RKO (cell line): ENCODE measurements around the gene RCBTB2.

Source experiments
- DNase-seq: peaks from one replicate; pipeline ENCODE4 v3.0.0-alpha.2; 2016; ENCODE audit warnings: low spot score

RCBTB2 gene

DNA sequence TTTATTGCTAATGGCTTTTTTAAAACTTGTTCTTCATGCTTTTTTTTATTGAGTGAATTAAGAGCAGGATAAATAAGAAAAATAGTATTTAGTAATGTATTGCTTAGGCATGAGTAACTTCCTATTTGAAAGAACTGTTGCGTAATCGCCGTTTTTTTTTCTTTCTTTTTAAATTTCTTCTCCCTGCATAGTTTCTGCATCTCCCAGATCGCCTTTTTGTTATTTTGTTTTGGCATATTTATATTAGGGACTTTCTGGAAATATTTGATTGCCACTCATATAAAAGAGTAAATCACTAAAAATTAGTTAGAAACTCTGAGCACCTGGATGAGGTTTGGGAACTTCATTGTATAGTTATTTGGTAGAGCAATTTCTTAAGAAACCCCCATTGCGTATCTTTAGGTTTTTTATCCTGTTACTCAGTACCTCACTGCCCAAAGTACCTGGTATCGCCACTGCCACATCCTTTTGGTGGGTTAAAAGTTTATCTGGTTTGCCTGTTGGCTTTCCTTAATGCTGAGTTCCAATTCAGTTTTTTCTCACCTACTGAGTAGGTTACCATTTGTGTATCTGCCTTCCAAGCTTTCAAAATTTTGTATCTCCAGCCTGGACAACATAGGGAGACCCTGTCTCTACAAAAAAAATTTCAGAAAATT lies 83.8 kb downstream of the RCBTB2 start:
- DNase-seq: no peak

DNA sequence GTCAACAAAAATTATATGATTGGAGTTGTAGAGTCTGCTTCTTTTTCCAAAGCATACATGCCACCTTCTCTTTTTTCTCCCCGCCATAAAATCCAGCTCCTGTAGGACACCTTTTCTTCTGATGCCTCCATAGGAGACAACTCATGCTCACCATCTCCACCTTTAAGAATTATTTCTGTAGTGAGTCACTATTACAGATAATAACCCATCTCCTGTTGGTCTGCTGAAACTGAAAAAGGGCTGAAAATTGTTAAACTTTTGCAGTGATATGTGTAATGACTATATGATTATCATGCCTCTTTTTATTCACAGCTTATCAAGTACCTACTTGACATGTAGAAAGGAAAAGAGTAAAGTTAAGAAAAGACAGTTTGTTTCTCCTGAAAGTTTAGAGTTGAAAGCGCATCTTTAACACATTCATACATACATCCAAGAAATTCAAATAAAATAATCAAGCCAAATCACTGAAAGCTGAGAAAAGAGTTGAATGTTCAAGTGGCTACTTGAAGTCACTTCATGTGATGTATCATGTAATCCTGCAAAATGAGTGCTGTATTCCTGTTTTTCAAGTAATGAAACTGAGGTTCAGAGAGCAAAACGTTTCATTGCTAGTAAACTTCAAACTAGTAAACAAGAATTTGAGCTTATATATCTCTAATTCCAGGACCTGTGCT lies 84.5 kb downstream of the RCBTB2 start:
- DNase-seq: no peak

DNA sequence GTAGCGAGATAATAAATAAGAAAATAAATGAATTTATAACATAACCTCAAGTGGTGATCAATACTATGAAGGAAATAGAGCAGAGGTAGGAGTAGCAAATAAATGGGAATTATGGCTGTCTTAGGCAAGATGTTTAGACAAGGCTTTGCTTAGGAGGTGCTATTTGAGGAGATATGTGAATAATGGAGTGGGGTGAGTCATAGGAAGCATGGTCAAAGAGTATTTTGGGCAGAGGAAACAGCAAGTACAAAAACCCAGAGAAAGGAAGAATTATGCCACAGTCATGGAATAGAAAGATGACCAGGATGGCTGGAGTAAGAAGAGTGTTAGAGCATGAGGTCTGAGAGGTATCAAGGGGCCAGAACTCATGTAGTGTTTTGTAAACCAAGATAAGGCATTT lies 86.4 kb downstream of the RCBTB2 start:
- peak; percentile 34 for DNase-seq

DNA sequence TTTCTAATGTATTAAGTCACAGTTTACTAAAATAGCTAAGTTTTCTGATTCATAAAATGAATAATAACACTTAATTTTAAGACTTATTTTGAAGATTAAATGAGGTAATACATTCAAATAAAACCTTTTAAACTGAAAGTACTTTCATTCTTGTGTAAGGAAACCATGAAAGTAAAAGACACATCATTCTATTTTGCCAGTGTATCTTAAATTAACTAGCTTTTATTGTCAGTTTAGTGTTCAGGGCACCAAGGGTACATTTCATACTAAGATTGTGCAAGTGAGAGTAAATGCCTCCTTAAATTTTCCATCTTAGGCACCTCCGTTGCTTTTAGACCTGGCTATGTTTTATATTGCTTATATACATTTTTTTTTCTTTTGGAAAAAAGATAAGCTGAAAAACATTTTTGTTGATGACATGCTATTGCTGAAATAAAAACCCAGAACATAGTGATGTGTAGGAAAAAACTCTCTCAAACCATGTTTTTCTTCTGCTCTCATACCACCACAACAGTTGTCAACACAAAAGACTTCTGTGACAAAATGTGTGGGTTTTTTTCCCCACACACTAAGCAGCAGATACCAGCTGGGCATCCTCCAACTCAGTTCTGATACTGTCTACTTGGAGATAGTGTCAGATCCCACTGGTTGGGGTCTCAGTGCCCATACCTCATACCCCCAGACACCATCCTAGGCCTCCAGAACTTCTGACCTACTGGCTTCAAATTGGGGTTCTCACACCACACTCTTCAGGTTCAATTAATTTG lies 89.3 kb downstream of the RCBTB2 start:
- no peak for DNase-seq
